BJ (cell line): ENCODE data around the gene SMAD5. TPM values are rescaled to one million over a fixed set of nuclear protein-coding genes. Genes with fewer than 3 reads are reported as not detected.

Experiments
- CTCF ChIA-PET: fragments of 350-600 bp; formaldehyde crosslinking; extraction: SDS; loops from one replicate; lab custom pipeline; 2021; ENCODE audit warnings: antibody characterized with exemption, inconsistent platforms; lab: Yijun Ruan, JAX
- POLR2A ChIA-PET: fragments of 300-600 bp; sonication (Branson Sonifier 250); formaldehyde crosslinking; extraction: SDS; loops from one replicate; lab custom pipeline; 2021; ENCODE audit warnings: antibody characterized with exemption; lab: Charles Lee
- DNase-seq: peaks from one replicate; pipeline ENCODE4 v3.0.0-alpha.2; 2011; ENCODE audit warnings: low read depth
- H3K27me3 ChIP-seq: 2 replicates; pipeline ENCODE4 v1.6.0; 2011; ENCODE audit warnings: low read length; ENCODE audit not compliant: control insufficient read depth, insufficient read depth
- H3K36me3 ChIP-seq: 2 replicates; pipeline ENCODE4 v1.5.1; 2011; ENCODE audit warnings: low read length; ENCODE audit not compliant: control insufficient read depth, insufficient read depth
- H3K4me3 ChIP-seq: 2 replicates; pipeline ENCODE4 v1.5.1; 2011; ENCODE audit warnings: low read depth, mild to moderate bottlenecking, control low read depth, low read length
- CTCF ChIP-seq: IDR thresholded peaks from 2 replicates; pipeline ENCODE4 v1.5.1; 2011; ENCODE audit warnings: low read depth, mild to moderate bottlenecking, control low read depth, inconsistent platforms, low read length, moderate library complexity; ENCODE audit not compliant: insufficient read depth
- polyA plus RNA-seq: library from polyadenylated mRNA; depleted of rRNA; stranded (reverse); fragments of >200 nt; gene quantifications from 2 replicates; pipeline ENCODE4 v1.2.3, GENCODE V29; 2011

SMAD5 gene
- polyA plus RNA-seq, 1 experiment = 34.3 TPM

- Histone ChIP-seq H3K4me3 (no peak overlapping the region), H3K27me3 (no peaks in the 10 kb centered on the region), H3K36me3 (no peaks in the 10 kb centered on the region; the same call in 1 of the 2 replicates)
- ChIA-PET CTCF (no interaction called here), POLR2A (interaction anchor here (0.7 kb wide), 1 partner anchor 209 kb away, joined by 3 read pairs; no protein-coding TSS in a partner anchor)
- no peak for TF ChIP-seq CTCF
- DNase-seq = no peak
These were observed 50.0 kb downstream of the SMAD5 start for GRCh38 chr5:136182618-136183017.

GRCh38 chr5:136185974-136186665 is 53.5 kb downstream of the SMAD5 start:
- H3K36me3 ChIP-seq = no peaks in the 10 kb centered on the region
- peaks cover 2% of the 10 kb centered on the region; the same call in 1 of the 2 replicates for H3K27me3 ChIP-seq
- H3K4me3 ChIP-seq = no peak overlapping the region
- TF ChIP-seq CTCF = no peak
- CTCF ChIA-PET = interaction anchor here (0.6 to 1.8 kb wide), 2 partner anchors 27 to 356 kb away, joined by 3 to 5 read pairs; no protein-coding TSS in a partner anchor
- no peak for DNase-seq
- POLR2A ChIA-PET = no interaction called here

GRCh38 chr5:136186796-136187195 is 54.2 kb downstream of the SMAD5 start:
- CTCF ChIA-PET = interaction anchor here (0.6 kb wide), 1 partner anchor 357 kb away, joined by 3 read pairs; no protein-coding TSS in a partner anchor
- POLR2A ChIA-PET = no interaction called here
- no peak for TF ChIP-seq CTCF
- Histone ChIP-seq H3K4me3 (no peak overlapping the region), H3K27me3 (peaks cover 7% of the 10 kb centered on the region), H3K36me3 (no peaks in the 10 kb centered on the region)
- DNase-seq = no peak

GRCh38 chr5:136188859-136189258 is 56.2 kb downstream of the SMAD5 start:
- H3K27me3 ChIP-seq = peaks cover 19% of the 10 kb centered on the region
- ChIA-PET CTCF (interaction anchor here (1.7 kb wide), 1 partner anchor 23 kb away, joined by 6 read pairs; no protein-coding TSS in a partner anchor), POLR2A (no interaction called here)
- no peak overlapping the region for H3K4me3 ChIP-seq
- no peak for TF ChIP-seq CTCF
- no peaks in the 10 kb centered on the region for H3K36me3 ChIP-seq
- DNase-seq = no peak

- TF ChIP-seq CTCF = no peak
- ChIA-PET POLR2A (no interaction called here), CTCF (interaction anchor here (1.7 kb wide), 1 partner anchor 22 kb away, joined by 6 read pairs; no protein-coding TSS in a partner anchor)
- no peaks in the 10 kb centered on the region for H3K36me3 ChIP-seq
- no peak for DNase-seq
- H3K4me3 ChIP-seq = no peak overlapping the region
- peaks cover 23% of the 10 kb centered on the region for H3K27me3 ChIP-seq
These were observed 57.6 kb downstream of the SMAD5 start for GRCh38 chr5:136190091-136190720.
